HEK293 (cell line): ENCODE measurements around the gene AMER1.

Experiments
- CTCF ChIA-PET: fragments of 350-600 bp; formaldehyde crosslinking; extraction: SDS; loops from one replicate; lab custom pipeline; 2021; ENCODE audit warnings: antibody characterized with exemption; lab: Yijun Ruan, JAX
- POLR2A ChIA-PET: fragments of 300-600 bp; formaldehyde crosslinking; extraction: SDS; loops from one replicate; lab custom pipeline; 2020; ENCODE audit warnings: antibody characterized with exemption, inconsistent platforms; lab: Yijun Ruan, JAX
- H3K27ac ChIP-seq: fragments of 200-500 bp; sonication (Bioruptor generic); 2 replicates; pipeline ENCODE4 v1.5.1; 2014; ENCODE audit warnings: low read depth, low read length, control low read depth, inconsistent platforms; ENCODE audit errors: extremely low read depth
- H3K36me3 ChIP-seq, 2 experiments: fragments of 200-500 bp in 1 of 2; sonication (Bioruptor generic) in 1 of 2; 1 replicate in 1 of 2; 2 replicates in 1 of 2; pipeline ENCODE4 v1.5.1; 2014 to 2017; ENCODE audit warnings: inconsistent platforms in 2 of 2, low read length in 2 of 2; ENCODE audit not compliant: control insufficient read depth in 2 of 2, insufficient read depth in 1 of 2
- H3K4me1 ChIP-seq: fragments of 200-500 bp; sonication (Bioruptor generic); 2 replicates; pipeline ENCODE4 v1.5.1; 2014; ENCODE audit warnings: mild to moderate bottlenecking, low read length, inconsistent platforms; ENCODE audit not compliant: control insufficient read depth, insufficient read depth
- H3K4me3 ChIP-seq: 2 replicates; pipeline ENCODE4 v1.5.1; 2011; ENCODE audit warnings: low read depth, mild to moderate bottlenecking, control low read depth, low read length, moderate library complexity
- H3K9me3 ChIP-seq: fragments of 200-500 bp; sonication (Bioruptor generic); 2 replicates; pipeline ENCODE4 v1.5.1; 2014; ENCODE audit warnings: low read depth, low read length, inconsistent platforms; ENCODE audit not compliant: control insufficient read depth, insufficient read depth
- GLIS2 ChIP-seq: fragments of 450-650 bp; formaldehyde crosslinking; IDR thresholded peaks from 2 replicates; pipeline ENCODE4 v1.5.1; 2016; ENCODE audit warnings: missing biosample characterization, missing genetic modification characterization
- HOXD13 ChIP-seq: sonication (generic); formaldehyde crosslinking; IDR thresholded peaks from 2 replicates; pipeline ENCODE4 v1.8.0; 2022; ENCODE audit warnings: missing genetic modification reagents, borderline replicate concordance
- SALL2 ChIP-seq: fragments of 450-650 bp; formaldehyde crosslinking; IDR thresholded peaks from 2 replicates; pipeline ENCODE4 v1.5.0; 2017; ENCODE audit warnings: missing biosample characterization, mild to moderate bottlenecking, missing genetic modification characterization, borderline replicate concordance
- TRIM28 ChIP-seq: IDR thresholded peaks from 2 replicates; pipeline ENCODE4 v1.6.1; 2011; ENCODE audit warnings: low read length, control low read depth, borderline replicate concordance
- ZBTB17 ChIP-seq: fragments of 450-650 bp; formaldehyde crosslinking; IDR thresholded peaks from 2 replicates; pipeline ENCODE4 v1.5.1; 2016; ENCODE audit warnings: missing biosample characterization, missing genetic modification characterization
- ZBTB21 ChIP-seq: fragments of 450-650 bp; formaldehyde crosslinking; IDR thresholded peaks from 2 replicates; pipeline ENCODE4 v1.5.1; 2017; ENCODE audit warnings: missing biosample characterization, missing genetic modification characterization
- ZBTB44 ChIP-seq: fragments of 450-650 bp; IDR thresholded peaks from 2 replicates; pipeline ENCODE4 v1.5.1; 2018; ENCODE audit warnings: missing biosample characterization, mild to moderate bottlenecking, missing genetic modification characterization
- ZFHX2 ChIP-seq: fragments of 450-650 bp; formaldehyde crosslinking; conservative IDR thresholded peaks from 2 replicates; pipeline ENCODE4 v1.5.1; 2016; ENCODE audit warnings: missing biosample characterization, missing genetic modification characterization
- ZNF10 ChIP-seq: fragments of 450-650 bp; formaldehyde crosslinking; IDR thresholded peaks from 2 replicates; pipeline ENCODE4 v1.5.1; 2017; ENCODE audit warnings: missing biosample characterization, missing genetic modification characterization
- ZNF112 ChIP-seq: fragments of 450-650 bp; formaldehyde crosslinking; IDR thresholded peaks from 2 replicates; pipeline ENCODE4 v1.5.0; 2017; ENCODE audit warnings: missing biosample characterization, missing genetic modification characterization
- ZNF132 ChIP-seq: fragments of 450-650 bp; formaldehyde crosslinking; IDR thresholded peaks from 2 replicates; pipeline ENCODE4 v1.5.1; 2017; ENCODE audit warnings: missing biosample characterization, missing genetic modification characterization, borderline replicate concordance
- ZNF138 ChIP-seq: fragments of 450-650 bp; formaldehyde crosslinking; IDR thresholded peaks from 2 replicates; pipeline ENCODE4 v1.5.1; 2016; ENCODE audit warnings: missing biosample characterization, missing genetic modification characterization, borderline replicate concordance
- ZNF510 ChIP-seq: fragments of 450-650 bp; formaldehyde crosslinking; IDR thresholded peaks from 2 replicates; pipeline ENCODE4 v1.5.1; 2018; ENCODE audit warnings: mild to moderate bottlenecking, missing genetic modification characterization, missing biosample characterization; ENCODE audit not compliant: insufficient replicate concordance
- ZNF514 ChIP-seq: fragments of 450-650 bp; formaldehyde crosslinking; IDR thresholded peaks from 2 replicates; pipeline ENCODE4 v1.5.1; 2016; ENCODE audit warnings: missing biosample characterization, missing genetic modification characterization
- ZNF670 ChIP-seq: fragments of 450-650 bp; formaldehyde crosslinking; IDR thresholded peaks from 2 replicates; pipeline ENCODE4 v1.5.1; 2016; ENCODE audit warnings: missing biosample characterization, missing genetic modification characterization, low read depth
- ZNF747 ChIP-seq: fragments of 450-650 bp; formaldehyde crosslinking; IDR thresholded peaks from 2 replicates; pipeline ENCODE4 v1.5.1; 2016; ENCODE audit warnings: missing biosample characterization, missing genetic modification characterization
- ZNF792 ChIP-seq: fragments of 450-650 bp; formaldehyde crosslinking; IDR thresholded peaks from 2 replicates; pipeline ENCODE4 v1.5.1; 2016; ENCODE audit warnings: missing biosample characterization, missing genetic modification characterization
- ZNF830 ChIP-seq: fragments of 450-650 bp; IDR thresholded peaks from 2 replicates; pipeline ENCODE4 v1.5.0; 2018; ENCODE audit warnings: missing biosample characterization, missing genetic modification characterization, low read depth, mild to moderate bottlenecking, moderate library complexity
- ZSCAN16 ChIP-seq: fragments of 450-650 bp; formaldehyde crosslinking; IDR thresholded peaks from 2 replicates; pipeline ENCODE4 v1.5.1; 2016; ENCODE audit warnings: missing biosample characterization, missing genetic modification characterization
- TF ChIP-seq, protein P1 (sequence below): fragments of 450-650 bp; IDR thresholded peaks from 2 replicates; pipeline ENCODE4 v1.5.1; 2018; ENCODE audit warnings: missing biosample characterization, missing genetic modification characterization
- TF ChIP-seq, protein P2 (sequence below): fragments of 450-650 bp; formaldehyde crosslinking; IDR thresholded peaks from 2 replicates; pipeline ENCODE4 v1.5.1; 2016; ENCODE audit warnings: missing biosample characterization, missing genetic modification characterization

Gene AMER1

GRCh38 chrX:64195862-64196261 lies 9.6 kb downstream of the AMER1 start:
- Histone ChIP-seq H3K36me3 (peaks cover 5 to 28% of the 10 kb centered on the region in 2 experiments; a peak in 1 of 3 replicates), H3K4me1 (no peaks in the 10 kb centered on the region), H3K27ac (no peak overlapping the region), H3K9me3 (no peaks in the 10 kb centered on the region; the same call in 1 of the 2 replicates), H3K4me3 (no peak overlapping the region)
- CTCF ChIA-PET, result no interaction called here
- TF ChIP-seq ZNF10 (no peak), ZNF792 (no peak), ZNF830 (no peak), ZBTB21 (no peak), ZNF138 (tag by site-specific recombination) (no peak), GLIS2 (tag by site-specific recombination) (no peak), ZNF112 (tag by site-specific recombination) (no peak), ZBTB44 (tag by site-specific recombination) (no peak), ZNF132 (tag by site-specific recombination) (no peak), ZNF510 (no peak), ZNF747 (no peak), HOXD13 (CRISPR knock-in tag) (no peak), ZSCAN16 (tag by site-specific recombination) (no peak), TRIM28 (no peak)
- POLR2A ChIA-PET, result no interaction called here

DNA sequence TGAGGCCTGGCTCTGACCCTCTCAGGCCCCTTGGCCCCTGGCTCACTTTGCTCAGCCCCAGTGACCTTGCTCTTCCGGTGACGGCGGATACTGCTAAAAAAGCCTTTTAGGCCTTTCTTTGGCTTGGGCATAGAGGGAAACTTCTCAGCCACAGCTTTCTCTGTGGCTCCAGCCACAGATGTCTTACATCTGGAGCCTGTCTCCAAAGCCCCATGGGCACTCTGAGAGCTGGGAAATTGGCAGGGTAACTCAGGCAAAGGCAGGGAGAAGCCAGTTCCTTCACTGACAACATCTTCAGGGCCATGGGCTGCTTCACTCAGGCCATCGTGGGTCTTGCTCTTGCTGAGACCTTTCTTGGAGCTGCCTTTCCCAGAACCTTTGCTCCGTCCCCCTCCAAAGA lies 12.8 kb downstream of the AMER1 start:
- H3K4me1 ChIP-seq, result no peaks in the 10 kb centered on the region
- TF ChIP-seq ZBTB17 (tag by site-specific recombination), result no peak
- no peak overlapping the region for H3K27ac ChIP-seq
- ChIA-PET CTCF (no interaction called here), POLR2A (no interaction called here)
- H3K36me3 ChIP-seq, result peaks cover 5 to 43% of the 10 kb centered on the region in 2 experiments; a peak in 1 of 3 replicates
- no peak overlapping the region for H3K4me3 ChIP-seq
- H3K9me3 ChIP-seq, result no peaks in the 10 kb centered on the region; the same call in 1 of the 2 replicates

DNA sequence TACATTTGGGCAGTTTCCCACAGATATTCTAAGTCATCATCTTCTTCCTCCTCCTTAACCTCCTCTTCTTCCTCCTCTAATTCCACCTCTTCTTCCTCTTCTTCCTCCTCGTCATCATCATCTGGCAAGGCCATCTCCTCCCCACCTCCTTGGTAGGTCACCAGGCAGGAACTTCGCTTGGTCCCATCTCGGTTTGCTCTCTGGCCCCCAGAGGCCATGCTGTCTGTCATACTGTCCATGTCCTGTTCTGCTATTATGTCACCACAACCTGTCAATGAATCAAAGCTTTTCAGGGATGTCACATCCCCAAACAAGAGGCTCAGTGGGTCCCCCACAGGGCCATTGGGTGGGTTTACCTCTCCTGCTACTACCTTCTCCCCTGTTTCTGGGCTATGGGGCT lies 13.5 kb downstream of the AMER1 start:
- POLR2A ChIA-PET, result no interaction called here
- H3K27ac ChIP-seq, result no peak overlapping the region
- no peak for TF ChIP-seq ZBTB21
- TF ChIP-seq, protein P1, sequence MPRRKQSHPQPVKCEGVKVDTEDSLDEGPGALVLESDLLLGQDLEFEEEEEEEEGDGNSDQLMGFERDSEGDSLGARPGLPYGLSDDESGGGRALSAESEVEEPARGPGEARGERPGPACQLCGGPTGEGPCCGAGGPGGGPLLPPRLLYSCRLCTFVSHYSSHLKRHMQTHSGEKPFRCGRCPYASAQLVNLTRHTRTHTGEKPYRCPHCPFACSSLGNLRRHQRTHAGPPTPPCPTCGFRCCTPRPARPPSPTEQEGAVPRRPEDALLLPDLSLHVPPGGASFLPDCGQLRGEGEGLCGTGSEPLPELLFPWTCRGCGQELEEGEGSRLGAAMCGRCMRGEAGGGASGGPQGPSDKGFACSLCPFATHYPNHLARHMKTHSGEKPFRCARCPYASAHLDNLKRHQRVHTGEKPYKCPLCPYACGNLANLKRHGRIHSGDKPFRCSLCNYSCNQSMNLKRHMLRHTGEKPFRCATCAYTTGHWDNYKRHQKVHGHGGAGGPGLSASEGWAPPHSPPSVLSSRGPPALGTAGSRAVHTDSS (tag by site-specific recombination), result peak; percentile 63
- TF ChIP-seq, all 188 proteins: peak for 1
- Histone ChIP-seq H3K4me3 (no peak overlapping the region), H3K9me3 (no peaks in the 10 kb centered on the region; the same call in 1 of the 2 replicates), H3K36me3 (peaks cover 5 to 48% of the 10 kb centered on the region in 2 experiments; a peak in 1 of 3 replicates), H3K4me1 (no peaks in the 10 kb centered on the region)
- CTCF ChIA-PET, result no interaction called here

DNA sequence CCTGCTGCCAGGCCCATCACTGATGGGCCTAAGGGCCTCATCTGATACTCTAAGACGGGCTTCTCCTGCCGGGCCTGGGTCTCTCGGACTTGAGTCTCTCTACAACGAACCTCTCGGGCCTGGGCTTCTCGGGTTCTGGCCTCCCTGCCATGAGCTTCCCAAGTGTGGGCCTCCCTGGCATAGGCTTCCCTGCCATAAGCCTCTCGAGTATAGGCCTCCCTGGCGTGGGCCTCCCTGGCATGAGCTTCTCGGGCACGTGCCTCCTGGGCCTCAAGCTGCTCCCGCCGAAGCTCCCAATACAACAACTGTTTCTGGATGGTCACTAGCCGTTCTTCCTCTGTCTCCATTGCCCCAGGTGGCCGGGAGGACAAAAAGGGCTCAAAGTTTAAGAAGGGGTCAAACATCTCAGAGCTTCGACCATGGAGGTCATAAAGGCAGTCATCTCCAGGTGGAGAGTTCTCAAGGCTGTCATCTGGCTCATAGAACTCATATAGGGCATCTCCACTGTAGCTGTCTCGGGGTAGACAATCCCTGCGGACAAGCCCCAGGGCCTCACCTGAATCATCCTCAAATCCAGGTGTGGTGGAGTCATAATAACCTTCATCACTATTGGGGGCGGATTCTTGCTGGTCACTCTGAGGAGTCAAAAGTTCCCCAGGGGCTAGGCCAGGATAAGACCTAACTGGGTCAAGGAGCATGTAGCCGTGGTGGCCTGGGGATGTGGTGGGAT lies 14.1 kb downstream of the AMER1 start:
- Histone ChIP-seq H3K36me3 (peaks cover 5 to 48% of the 10 kb centered on the region in 2 experiments; a peak in 1 of 3 replicates), H3K4me1 (no peaks in the 10 kb centered on the region), H3K27ac (no peak overlapping the region), H3K4me3 (no peak overlapping the region), H3K9me3 (no peaks in the 10 kb centered on the region; the same call in 1 of the 2 replicates)
- ChIA-PET CTCF (interaction anchor here (0.6 kb wide), 1 partner anchor 42 kb away, joined by 3 read pairs; no protein-coding TSS in a partner anchor), POLR2A (no interaction called here)
- TF ChIP-seq SALL2 (no peak), ZNF670 (tag by site-specific recombination) (no peak), ZFHX2 (no peak), ZNF514 (tag by site-specific recombination) (no peak)
- TF ChIP-seq, protein P2, sequence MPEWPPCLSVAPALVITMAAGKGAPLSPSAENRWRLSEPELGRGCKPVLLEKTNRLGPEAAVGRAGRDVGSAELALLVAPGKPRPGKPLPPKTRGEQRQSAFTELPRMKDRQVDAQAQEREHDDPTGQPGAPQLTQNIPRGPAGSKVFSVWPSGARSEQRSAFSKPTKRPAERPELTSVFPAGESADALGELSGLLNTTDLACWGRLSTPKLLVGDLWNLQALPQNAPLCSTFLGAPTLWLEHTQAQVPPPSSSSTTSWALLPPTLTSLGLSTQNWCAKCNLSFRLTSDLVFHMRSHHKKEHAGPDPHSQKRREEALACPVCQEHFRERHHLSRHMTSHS, result no peak
